HPDE6-E6E7 (cell line): ENCODE results near the gene FBXO31.
"Not testable (repeated sequence)": the region's sequence is repeated elsewhere in the genome, so short reads cannot be mapped to it uniquely, and the experiment has no call there.

Experiments
- DNase-seq: peaks from one replicate; pipeline ENCODE4 v3.0.0; 2011; ENCODE audit warnings: missing footprints; ENCODE audit errors: extremely low spot score

The FBXO31 gene

DNA sequence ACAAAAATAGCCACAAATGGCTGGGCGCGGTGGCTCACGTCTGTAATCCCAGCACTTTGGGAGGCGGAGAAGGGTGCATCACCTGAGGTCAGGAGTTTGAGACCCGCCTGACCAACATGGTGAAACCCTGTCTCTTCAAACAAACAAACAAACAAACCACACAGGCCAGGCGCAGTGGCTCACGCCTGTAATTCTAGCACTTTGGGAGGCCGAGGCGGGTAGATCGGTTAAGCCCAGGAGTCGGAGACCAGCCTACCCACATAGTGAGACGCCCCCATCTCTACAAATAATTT is 1.2 kb upstream of the FBXO31 start:
- DNase-seq: not testable (repeated sequence)

GRCh38 chr16:87384162-87384874 is 742 bp upstream of the FBXO31 start:
- DNase-seq: peak; percentile 32

GRCh38 chr16:87382023-87382785 is 1.4 kb downstream of the FBXO31 start:
- no peak for DNase-seq

- DNase-seq: no peak
Observed at GRCh38 chr16:87380881-87381280, 2.7 kb downstream of the FBXO31 start.

GRCh38 chr16:87380403-87380802 is 3.2 kb downstream of the FBXO31 start:
- no peak for DNase-seq

DNA sequence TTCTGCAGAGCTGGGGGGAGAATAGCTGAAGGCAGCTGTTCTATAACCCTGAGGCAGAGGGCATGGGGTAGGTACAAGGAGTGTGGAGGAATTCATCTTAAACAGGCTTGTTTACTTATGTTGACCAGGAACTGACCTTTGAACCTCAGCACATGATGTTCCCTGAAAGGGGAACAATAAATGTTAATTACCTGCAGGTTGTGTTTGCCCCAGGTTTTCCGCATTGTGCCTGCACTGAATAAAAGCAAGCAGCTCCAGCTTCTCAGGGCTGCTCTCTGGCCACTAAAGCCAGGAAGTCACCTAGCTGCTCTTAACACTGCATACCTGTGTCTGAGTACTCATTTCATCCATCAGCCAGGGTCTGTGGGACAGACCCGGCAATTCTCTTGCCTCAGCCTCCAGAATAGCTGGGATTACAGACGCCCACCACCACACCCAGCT is 4.2 kb downstream of the FBXO31 start:
- not testable (repeated sequence) for DNase-seq

- DNase-seq: no peak
Observed at GRCh38 chr16:87376660-87377059, 6.9 kb downstream of the FBXO31 start.

DNA sequence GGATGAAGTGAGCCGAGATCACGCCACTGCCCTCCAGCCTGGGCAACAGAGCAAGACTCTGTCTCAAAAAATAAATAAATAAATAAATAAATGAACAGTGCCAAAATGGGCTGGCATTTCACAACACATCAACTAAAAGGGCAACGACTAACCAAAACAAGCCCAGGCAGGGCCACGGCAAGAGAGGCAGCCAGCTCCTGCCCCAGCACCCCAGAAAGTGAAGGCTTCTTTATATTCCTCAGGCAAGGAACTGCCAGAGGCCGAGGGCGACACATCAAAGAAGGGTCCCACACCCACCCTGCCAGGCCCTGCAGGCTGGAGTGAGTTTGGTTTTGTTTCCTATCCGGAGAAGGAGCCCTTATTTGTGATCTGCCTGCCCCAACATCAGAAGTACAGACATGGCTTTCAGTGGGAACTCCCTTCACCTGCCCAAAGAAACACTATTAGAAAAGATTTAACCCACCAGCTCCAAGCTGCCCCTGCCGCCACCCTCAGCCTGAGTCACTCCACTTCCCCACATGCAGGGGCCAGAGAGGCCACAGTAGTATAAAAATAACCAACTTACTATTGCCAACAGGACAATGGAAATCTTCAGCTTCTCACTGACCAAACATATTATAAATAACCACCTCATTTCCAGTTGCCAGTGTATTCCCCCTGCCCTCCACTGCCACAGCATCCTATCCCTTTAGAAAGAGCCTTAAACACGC is 8.0 kb downstream of the FBXO31 start:
- peak; percentile 53 for DNase-seq

- no peak for DNase-seq
Observed at GRCh38 chr16:87374313-87374712, 9.3 kb downstream of the FBXO31 start.

DNA sequence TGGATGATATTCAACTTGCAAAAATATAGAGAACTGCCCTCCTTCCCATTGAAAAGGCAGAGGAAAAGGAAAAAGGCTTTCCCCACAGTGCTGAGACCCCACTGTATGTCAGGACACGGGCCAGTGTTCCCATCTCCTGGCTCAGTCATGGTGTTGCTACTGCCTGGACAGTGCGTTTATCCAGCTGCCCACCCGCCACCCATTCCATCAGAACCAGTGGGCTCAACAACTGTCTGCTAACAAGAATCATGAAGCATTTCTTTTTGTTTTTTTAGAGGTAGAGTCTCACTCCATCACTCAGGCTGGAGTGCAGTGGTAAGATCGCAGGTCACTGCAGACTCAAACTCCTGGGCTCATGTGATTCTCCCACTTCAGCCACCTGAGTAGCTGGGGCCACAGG is 11.3 kb downstream of the FBXO31 start:
- DNase-seq: no peak

DNA sequence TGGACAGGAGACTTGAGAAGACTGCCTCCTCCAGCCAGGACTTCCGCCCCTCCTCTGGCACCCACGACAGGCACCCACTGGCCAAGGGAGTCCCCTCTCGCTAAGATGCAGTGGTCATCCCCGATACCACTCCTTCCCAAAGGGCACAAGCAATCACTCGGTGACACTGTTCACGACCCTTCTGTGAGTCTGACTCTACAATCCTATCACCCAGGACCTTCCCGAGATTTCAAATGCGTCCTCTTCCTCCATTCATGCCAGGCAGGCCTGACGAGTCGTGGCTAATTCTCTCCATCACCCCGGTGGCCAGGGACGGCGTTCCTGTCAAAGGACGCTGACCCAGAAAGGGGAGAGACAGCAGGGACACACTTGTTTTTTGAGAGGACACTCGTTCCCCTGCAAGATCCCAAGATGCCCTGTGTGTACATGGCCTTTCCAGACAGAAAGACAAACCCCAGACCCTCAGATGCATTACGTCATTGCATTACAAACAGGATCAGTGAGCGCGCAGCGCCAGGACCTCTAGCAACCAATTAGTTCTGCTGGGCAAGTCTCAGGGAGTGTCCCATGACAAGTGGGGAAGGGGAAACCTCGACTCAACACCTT is 12.2 kb downstream of the FBXO31 start:
- DNase-seq: no peak

GRCh38 chr16:87369796-87370719 is 13.5 kb downstream of the FBXO31 start:
- DNase-seq: no peak

DNA sequence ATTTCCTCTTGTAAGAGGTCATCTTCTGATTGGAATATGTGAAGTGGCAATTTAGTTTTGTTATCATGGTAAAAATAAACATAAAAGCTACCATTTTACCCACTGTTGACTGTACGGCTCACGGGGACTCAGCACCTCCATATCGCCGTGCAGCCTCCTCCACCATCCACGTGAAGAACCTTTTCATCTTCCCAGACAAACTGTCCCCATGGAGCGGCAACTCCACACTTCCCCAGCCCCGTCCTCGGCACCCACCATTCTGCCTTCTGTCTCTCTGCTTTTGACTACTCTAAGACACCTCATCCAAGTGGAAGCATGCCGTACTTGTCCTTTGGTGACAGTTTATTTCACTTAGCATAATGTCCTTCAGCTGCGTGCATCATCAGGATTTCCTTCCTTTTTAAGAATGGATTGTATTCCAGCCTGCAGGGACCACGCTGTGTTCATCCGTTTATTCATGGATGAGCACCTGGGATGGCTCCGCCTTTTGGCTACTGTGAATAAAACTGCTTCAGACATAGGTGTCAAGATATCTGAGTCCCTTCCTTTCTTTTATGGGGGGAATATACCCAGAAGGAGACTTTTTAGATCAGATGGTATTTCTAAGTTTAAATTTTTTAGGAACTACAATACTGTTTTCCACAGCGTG is 14.3 kb downstream of the FBXO31 start:
- no peak for DNase-seq

DNA sequence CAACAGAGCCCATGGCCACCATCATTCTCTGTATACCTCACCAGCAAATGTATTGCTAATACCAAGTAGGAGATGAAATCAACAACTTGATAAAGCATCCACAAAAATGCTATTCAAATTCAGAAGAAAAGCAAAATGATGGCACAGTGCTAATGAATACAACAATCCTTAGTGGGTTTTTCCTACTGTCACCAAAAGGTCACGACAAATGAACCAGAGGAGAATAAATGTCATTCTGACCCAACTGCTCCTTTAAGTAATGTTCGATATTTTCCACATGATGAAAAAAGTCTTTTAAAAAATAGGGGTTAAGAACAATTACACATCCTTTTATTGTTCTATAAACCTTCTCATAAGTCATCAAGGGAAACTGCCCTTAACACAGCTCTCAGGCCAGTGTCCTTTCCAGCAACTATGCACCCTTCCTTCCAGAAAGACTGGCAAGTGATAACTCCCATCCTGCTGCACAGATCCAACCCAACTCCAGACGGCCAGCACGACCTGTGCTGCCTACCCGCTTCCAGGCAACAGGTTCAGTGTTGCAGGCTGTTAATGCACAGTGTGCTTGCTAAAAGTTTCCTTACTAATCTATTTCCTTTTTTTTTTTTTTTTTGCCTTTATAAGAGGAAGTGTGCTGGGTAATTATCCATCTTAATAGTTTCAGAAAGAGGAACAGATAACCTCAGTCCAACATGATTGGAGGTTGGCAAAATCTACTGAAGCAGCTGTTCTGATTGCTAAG is 15.4 kb downstream of the FBXO31 start:
- no peak for DNase-seq

DNA sequence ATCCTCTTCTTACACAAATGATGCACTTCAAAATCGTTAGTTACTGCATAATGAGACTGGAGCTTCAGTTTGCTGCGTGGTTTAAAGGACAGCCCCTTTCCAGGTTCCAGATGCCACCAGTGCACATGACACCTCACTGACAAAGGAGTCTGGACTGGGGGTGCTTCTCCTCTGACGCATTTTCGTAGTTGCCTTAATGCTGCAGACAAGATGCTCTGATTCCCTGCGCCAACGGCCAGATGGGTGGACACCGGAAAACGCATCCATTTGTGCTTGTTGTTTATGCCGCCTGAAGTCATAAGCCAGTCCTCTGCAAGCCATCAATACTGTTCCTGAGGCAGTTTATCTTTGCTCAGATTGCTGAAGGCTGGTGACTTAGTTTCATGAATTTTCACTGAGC is 16.0 kb downstream of the FBXO31 start:
- DNase-seq: no peak

GRCh38 chr16:87366930-87367329 is 16.6 kb downstream of the FBXO31 start:
- DNase-seq: no peak

- no peak for DNase-seq
Observed at GRCh38 chr16:87366288-87366687, 17.3 kb downstream of the FBXO31 start.

GRCh38 chr16:87365021-87365713 is 18.4 kb downstream of the FBXO31 start:
- DNase-seq: no peak

DNA sequence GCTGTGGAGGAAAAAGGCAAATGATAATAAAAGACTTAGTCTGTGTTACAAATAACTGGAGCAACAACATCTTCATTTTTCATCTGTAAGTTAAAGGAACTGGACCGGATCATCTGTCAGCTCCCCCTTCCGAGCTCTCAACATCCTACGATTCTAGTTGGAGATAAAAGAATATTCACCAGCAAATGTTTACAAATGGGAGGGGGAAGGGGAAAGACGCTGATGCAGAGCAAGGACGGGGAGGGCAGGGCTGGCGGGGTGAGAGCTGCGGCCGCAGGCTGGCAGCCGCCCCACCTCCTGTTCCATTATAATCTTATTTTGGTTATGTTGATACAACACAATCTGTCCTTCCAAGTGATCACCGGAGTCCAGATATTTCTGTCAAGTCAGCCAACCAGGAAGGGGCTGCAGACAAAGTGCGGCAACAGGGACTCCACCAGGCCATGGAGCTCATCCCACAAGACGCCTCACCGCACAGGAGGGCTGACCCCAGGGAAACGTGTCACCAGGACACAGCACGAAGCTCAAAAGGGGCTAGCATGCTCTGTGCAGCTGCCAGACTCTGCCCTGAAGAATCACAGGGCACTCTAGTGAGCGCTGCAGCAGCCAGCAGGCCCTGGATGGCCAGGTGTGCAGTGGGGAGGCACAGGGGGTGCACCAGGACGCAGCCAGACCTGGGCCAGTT is 19.7 kb downstream of the FBXO31 start:
- no peak for DNase-seq
